Measurements from ENCODE around the gene RBX1.
"Not testable (repeated sequence)": the region's sequence is repeated elsewhere in the genome, so short reads cannot be mapped to it uniquely, and the experiment has no call there.

The RBX1 gene

GRCh38 chr22:40973144-40973543 is 22.0 kb downstream of the RBX1 start:
- DNase-seq, result no peak

- no peak for DNase-seq
These were observed 24.2 kb downstream of the RBX1 start for GRCh38 chr22:40975366-40975765.

- no peak for DNase-seq
These were observed 25.9 kb downstream of the RBX1 start for GRCh38 chr22:40976866-40977700.

GRCh38 chr22:40979198-40979597 is 28.0 kb downstream of the RBX1 start:
- DNase-seq, result no peak

DNA sequence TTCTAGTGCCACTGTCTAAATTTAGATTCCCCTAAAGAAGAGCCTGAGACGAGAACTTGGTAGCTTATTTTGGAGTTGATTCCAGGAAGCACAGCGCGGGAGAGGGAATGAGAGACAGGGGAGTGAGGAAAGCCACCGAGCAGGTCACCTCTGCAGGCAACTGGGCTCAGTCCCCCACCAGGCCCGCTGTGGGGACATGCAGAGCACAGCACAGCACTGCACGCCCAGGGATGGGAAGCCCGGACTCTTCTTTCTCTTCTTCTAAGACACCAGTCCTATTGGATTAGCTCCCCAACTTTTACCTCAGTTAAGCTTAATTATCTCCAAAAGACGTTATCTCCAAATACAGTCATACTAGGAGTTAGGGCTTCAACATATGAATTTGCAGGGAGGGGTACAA is 28.7 kb downstream of the RBX1 start:
- DNase-seq, result no peak

DNA sequence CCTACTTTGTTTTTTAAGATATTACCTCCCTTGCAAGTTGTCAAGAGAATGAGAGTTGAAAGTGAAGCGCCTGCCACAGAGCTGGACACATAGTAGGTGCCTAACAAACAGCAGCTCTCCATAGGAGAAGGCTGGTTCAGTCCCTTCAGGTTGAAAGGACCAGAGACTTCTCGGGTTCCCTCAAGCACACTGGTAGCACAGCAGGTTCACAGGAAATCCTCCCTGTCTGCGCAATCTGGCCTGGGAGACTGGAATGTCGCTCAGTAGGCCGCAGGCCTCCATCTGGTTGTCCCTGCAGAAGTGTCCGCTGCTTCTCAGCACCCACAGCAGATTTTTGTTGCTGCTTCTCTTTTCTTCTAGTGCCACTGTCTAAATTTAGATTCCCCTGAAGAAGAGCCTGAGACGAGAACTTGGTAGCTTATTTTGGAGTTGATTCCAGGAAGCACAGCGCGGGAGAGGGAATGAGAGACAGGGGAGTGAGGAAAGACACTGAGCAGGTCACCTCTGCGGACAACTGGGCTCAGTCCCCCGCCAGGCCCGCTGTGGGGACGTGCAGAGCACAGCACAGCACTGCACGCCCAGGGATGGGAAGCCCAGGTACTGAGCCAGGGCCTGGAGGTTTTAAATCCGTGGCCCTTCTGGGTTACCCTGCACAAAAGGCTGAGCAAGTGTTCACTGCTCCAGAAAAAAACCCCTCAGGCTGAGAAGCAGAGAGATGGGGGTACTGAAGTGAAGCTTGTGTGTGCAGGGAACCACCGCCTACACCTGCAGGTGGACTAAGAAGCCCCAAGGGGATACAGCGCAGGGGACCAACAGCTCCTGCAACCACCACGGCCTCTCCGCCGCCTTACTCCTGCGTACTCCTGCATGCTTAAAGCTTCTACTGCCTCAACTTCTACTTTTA is 31.6 kb downstream of the RBX1 start:
- no peak for DNase-seq

DNA sequence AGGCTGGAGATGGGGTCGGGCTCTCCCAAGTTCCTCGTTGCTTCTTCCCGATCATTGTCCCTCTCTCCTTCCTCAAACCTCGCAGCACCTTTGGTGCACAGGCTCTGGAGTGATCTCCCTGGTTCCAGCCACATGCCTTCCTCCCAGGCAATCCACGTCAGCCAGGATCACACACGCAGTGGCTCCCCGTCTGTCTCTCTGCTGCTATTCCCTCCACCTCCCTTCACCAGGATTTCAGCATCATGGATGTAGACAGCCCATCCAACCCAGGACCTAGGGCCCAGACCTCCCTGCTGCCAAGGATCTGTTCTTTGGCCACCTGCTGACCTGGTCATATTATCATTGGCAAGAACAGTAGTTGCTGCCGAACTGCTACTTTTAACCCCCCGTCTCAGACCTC is 40.1 kb downstream of the RBX1 start:
- DNase-seq, result no peak

- no peak for DNase-seq
These were observed 44.6 kb downstream of the RBX1 start for GRCh38 chr22:40995821-40996220.

DNA sequence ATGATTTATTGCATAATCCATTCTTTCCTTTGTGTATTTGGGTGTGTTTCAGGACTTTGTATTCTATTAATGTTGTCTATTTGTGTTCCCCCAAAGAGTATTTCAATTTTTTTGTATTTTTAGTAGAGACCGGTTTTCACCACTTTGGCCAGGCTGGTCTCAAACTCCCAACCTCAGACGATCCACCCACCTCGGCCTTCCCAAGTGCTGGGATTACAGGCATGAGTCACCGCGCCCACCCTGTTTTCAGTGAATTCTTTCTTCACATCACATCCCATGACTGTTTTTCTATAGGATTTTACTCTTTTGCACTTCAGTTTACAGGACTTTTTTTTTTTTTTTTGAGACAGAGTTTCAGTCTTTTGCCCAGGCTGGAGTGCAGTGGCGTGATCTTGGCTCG is 46.3 kb downstream of the RBX1 start:
- DNase-seq, result no peak

- DNase-seq, result no peak
These were observed 48.9 kb downstream of the RBX1 start for GRCh38 chr22:41000040-41000565.

DNA sequence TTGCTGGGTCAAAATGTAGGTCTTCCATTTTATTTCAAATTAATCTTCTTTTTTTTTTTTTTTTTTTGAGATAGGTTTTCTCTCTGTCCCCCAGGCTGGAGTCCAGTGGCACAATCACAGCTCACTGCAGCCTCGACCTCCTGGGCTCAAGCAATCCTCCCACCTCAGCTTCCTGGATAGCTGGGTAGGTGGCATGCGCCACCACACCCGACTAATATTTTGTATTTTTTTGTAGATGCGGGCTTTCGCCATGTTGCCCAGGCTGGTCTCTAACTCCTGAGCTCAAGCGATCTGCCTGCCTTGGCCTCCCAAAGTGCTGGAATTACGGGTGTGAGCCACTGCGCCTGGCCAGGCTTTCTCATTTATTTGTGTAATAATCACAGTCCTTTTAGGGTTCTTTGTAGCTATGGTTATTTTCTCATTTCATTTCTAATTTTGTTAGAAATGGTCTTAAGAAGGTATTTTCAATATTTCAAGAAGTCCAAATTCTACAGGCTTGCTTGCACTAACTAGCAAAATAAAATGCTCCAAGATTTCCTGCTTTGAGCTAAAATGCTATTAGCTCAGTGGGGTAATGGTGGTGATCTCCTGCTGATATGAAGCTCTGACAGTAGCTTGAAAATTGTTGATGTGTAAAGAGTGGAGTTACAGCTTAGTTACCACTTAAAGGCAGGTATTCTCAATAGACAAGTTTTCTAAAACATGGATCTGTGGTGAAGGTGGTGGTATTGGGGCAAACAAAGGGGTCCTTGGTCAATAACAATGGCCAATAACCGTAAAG is 50.0 kb downstream of the RBX1 start:
- DNase-seq, result no peak

- no peak for DNase-seq
These were observed 50.5 kb downstream of the RBX1 start for GRCh38 chr22:41001722-41002122.

DNA sequence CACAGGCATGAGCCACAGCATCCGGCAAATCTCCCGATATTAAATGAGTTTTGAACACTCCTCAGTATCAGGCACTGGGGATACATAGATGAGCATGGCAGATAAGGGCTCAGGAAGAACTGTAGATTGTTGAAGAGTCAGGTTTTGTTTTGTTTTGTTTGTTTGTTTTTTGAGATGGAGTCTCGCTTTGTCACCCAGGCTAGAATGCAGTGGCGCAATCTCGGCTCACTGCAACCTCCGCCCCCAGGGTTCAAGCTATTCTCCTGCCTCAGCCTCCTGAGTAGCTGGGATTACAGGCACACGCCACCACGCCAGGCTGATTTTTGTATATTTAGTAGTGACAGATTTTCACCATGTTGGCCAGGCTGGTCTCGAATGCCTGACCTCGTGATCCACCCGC is 51.2 kb downstream of the RBX1 start:
- DNase-seq, result not testable (repeated sequence)

GRCh38 chr22:41003066-41003465 is 51.9 kb downstream of the RBX1 start:
- DNase-seq, result no peak

GRCh38 chr22:41003976-41004375 is 52.8 kb downstream of the RBX1 start:
- DNase-seq, result no peak

GRCh38 chr22:41009222-41009948 is 58.2 kb downstream of the RBX1 start:
- no peak for DNase-seq

- DNase-seq, result no peak
These were observed 63.8 kb downstream of the RBX1 start for GRCh38 chr22:41015003-41015402.

DNA sequence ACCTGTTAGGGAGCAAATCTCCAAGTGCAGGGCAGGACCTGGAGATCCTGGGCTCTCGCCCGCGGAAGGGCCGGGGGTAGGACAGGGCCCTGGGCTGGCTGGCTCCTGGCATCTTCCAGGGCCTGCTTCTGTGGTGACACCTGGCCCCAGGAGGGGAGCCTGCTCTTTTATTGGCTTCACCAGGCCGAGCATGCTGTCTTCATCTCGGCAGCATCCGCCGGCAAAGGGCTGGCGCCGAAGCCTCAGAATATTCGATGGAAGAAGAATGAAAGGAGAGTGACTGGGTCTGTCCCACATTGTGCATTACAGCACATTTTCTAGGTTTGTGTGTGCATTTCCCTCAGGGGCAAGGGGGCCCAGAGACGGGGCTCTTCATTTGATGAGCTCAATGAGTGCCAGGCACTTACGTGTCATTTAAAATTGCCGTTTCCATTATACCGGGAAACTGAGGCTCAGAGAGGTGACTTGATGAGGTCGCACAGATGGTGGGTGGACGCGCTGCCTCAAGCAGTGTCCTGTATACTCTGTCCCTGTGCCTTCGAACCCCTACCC is 70.0 kb downstream of the RBX1 start:
- DNase-seq, result no peak

- peak; percentile 6 for DNase-seq
These were observed 70.7 kb downstream of the RBX1 start for GRCh38 chr22:41021613-41022454.

- DNase-seq, result peak; percentile 50
These were observed 71.5 kb downstream of the RBX1 start for GRCh38 chr22:41022470-41023298.

All from GDM1 (cell line).